HG03575 (cell line): Measurements from ENCODE around the gene LTBP4.
"Not testable (repeated sequence)": the region's sequence is repeated elsewhere in the genome, so short reads cannot be mapped to it uniquely, and the experiment has no call there.

ENCODE experiments used
- ATAC-seq: cut with Tn5 transposase; IDR thresholded peaks from one replicate; pipeline ENCODE4 v1.9.1; 2021; ENCODE audit not compliant: unreplicated experiment, insufficient number of reproducible peaks, low FRiP score; ENCODE audit errors: extremely low read depth

Gene LTBP4

DNA sequence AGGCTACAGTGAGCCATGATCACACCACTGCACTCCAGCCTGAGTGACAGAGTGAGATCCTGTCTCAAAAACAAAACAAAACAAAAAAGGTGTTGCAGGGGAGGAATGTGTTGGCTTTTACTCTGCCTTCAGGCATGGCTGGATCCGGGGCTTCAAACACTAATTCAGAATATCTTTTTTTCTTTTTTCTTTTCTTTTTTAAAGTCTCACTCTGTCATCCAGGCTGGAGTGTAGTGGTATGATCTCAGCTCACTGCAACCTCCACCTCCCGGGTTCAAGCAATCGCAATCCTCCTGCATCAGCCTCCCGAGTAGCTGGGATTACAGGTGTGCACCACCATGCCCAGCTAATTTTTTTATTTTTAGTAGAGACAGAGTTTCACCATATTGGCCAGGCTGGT is 9.4 kb upstream of the LTBP4 start:
- ATAC-seq = not testable (repeated sequence)

DNA sequence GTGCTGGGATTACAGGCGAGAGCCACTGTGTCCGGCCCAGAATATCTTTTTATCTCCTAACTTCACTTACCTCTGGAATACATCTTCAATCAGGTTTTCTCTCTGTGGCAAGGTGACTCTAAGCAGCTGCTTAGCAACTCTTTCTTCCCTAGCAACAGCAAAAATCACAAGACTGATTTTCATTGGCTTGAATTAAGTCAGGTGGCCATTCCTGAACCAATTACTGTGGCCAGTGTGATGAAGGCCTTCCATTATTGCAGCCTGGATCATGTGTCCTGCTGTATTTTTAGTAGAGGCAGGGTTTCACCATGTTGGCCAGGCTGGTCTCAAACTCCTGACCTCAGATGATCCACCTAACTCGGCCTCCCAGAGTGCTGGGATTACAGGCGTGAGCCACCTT is 9.0 kb upstream of the LTBP4 start:
- ATAC-seq = no peak

DNA sequence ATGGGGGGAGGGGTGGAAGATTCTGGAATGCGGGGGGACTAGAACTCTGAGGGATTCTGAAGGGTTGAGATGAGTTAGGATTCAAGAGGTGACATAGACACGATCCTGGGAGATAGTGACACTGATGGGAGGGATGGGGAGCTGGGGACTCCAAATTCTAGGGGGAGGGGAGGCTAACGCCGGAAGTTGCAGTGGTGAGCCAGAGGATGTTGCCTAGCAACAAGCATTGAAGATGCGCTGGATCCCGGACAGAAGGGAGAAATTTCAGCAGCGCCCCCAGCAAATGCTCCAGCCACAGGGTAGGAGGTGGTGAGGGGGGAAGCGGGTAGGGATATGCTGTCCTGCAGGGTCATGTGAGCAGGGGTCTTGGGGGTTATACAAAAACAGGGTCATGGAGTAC is 6.9 kb upstream of the LTBP4 start:
- no peak for ATAC-seq

DNA sequence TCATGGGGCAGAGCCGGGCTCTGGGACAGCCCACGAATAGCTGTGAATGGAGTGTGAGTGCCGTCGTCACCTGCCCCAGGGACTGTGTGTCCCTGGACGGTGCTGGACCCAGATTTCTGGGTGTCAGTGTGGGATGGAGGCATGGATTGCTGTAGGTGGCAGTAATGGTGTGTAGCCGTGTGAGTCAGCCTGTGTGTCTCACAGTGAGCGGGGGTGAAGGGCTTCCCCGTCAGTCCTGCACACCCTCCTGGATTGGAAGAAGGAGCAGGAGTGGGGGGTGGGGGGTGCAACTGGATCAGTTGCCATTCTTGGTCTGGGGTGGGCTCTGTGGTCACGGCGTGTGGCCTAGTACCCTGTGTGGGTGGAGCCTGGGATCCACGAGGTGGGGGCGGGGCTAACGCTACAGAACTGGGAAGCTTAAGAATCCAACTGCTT is 6.5 kb upstream of the LTBP4 start:
- ATAC-seq = no peak

DNA sequence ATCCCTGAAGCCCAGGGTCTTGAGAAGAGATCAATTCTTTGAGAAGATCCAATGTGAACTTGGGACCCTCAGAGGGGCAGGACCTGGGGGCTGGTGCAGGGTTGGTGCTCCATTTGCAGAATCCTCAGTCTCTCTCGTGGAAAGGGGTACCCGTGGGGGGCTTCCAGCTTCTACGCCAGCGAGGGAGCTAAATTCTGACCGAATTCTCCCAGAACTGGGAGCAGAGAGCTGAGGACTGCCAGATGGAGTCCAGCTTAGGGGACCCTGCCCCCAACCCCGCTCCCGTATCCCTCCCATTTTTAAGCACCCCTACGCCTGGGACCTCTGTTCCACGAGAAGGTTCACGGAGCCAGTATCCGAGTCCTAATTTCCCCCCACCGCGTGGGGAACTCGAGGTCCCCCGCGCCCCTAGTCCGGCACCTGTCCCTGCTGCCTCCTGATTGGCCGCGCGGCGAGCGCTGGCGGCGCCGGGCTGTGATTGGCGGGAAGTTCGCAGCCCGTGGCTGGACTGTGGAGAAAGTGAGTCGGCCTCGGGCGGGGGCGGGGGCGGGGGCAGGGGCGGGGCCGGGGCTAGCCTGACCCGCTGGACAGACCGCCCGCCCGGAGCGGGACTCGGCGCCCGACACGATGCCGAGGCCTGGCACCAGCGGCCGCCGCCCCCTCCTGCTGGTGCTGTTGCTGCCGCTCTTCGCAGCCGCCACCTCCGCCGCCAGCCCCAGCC is 4.4 kb upstream of the LTBP4 start:
- ATAC-seq = no peak

DNA sequence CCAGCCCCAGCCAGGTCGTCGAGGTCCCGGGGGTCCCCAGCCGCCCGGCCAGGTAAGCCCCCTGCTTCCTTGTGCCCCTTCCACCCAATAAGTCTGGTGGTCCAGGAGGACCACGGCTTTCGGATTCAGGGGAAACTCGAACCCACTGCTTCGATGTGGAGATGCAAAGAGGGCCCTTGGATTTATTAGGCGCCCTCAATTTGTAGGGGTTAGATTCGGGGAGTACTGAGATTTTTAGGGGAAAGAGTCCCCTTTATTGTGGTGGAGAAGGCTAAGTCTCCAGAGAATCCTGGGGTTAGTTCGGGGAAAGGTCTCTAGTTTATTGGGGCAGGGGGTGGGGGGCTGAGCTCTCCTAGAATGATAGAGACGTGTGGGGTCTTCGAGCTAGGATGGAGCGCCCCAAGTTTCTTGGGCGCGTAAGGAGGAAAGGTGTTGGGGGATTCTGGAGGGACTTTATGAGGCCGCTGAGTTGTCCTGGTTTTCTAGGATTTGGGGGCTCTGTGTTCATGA is 3.8 kb upstream of the LTBP4 start:
- ATAC-seq = no peak

DNA sequence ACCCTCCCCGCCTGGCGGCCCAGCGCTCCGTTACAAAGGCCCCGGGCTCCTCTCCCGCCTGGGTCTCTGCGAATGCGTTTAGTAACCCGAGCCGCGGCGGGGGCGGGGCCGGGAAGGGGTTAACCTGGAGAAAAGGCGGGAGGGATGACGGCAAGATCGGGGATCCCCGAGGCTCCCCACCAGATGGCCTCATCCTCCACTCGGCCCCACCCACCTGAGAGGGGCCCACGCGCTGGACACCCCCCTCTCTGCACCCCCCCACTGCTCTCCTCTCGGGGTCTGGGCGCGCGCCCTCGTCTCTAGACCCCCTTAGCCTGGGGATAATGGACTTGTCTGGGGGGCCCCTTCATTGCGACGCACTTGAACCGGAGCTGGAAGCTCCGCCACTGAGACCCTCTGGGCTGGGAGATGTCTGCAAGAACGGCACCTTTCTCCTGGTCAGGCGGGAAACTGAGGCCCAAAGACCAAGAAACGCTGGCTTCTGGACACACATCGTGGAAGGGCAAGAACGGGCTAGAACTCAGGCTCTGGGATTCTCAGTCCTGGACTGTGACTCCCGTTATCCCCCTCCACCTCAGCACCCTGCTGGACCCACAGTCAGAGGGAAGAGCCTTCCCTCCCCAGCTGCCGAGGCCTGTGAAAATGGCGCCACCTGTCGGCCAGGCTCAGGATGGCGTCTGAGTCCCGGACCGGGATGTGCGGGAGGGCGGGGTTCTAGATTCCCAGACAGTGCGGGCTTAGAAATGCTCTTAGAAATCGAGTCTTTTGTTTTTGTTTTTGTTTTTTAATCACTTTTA is 2.9 kb upstream of the LTBP4 start:
- no peak for ATAC-seq

DNA sequence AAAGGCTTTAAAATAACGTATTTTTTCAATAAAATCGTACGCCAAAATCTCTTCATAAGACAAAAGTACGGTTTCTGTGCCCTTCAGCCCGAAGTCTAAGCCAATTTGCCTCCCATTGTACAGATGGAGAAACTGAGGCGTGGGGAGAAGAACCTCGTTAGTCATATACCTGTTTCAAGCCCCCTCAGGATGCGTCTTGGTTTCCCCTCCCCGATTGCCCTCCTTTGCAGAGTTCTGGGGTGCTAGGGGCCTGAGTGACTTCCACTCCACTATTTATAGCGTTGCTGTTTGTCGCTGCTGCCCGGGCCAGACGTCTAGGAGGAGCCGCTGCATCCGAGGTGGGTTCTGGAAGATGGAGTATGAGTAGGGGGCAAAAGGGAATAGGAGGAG is 2.3 kb upstream of the LTBP4 start:
- no peak for ATAC-seq

DNA sequence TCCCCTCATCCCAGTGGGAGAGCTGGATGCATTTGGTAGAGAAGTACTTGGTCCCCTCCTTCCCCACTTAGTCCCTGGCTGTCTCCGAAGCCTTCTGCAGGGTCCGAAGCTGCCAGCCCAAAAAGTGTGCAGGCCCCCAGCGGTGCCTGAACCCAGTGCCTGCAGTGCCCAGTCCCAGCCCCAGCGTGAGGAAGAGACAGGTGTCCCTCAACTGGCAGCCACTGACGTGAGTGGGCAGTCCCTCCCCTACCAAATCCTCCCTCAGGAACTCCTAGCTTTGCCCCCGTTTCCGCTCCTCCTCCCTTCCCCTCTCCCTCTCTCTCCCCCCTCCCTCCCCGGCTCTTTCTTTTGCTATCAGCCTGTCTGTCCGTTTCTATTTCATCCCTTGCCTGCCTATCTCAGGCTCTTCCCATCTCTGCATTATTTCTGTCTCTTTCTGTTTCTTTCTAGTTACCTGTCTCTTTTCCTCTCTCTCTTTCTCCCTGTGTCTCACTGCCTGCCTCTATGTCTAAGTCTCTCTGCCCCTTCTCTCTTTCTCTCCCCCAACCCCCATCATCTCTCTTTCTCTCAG is 1.8 kb upstream of the LTBP4 start:
- ATAC-seq = no peak

DNA sequence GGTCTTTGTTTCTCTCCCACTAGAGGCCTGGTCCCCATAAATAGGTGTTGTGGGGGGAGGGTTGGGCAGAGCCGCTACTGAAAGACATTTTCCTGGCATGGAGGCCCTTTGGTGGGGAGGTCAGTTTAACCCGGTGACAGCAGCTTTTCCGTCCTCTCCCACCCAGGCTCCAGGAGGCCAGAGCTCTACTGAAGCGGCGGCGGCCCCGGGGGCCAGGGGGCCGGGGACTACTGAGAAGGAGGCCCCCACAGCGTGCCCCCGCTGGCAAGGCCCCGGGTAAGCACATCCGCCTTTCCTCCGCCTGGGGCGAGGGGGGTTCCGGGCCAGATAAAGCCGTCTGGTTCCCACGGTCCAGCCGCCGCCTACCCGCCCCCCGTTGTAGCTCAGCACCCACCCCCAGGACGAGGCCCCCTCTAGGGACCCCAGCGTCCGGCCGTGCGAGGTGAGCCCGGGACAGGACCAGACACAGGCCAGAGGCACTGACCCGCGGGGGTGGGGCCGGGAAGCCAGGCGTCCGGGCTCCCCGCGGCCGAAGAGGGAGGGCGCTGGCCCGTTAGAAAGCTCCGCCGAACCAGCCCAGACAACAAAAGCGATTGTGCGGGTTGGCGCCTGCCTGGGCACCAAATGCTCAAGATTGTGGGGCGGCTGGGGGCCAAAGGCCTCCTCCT is 1.1 kb upstream of the LTBP4 start:
- no peak for ATAC-seq

DNA sequence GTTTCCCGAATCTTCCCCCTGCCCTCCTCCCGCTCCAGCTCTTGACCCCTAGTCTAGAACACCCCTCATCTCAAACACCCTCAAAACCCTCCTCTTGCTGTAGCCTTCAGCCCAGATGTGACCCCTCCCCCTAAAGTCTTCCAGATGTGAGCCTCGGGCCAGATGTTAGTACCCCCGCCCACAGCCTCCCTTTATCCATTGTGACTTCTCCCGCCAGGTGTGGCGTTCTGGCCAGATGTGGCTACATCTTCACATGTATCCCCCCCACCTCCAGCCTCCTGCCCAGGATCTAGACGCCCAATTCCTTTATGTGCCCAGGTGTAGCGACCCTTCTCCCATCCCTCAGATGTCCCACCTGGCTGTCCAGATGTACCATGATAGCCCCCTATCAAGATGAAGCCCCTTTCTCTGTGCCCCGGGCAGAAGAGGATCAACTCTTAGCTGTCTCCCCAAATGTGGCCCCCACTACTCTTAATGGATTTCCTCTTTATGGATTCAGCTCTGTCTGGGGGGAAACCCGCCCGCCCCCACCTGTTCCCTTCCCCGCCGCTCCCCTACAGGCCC is 517 bp upstream of the LTBP4 start:
- ATAC-seq = no peak

DNA sequence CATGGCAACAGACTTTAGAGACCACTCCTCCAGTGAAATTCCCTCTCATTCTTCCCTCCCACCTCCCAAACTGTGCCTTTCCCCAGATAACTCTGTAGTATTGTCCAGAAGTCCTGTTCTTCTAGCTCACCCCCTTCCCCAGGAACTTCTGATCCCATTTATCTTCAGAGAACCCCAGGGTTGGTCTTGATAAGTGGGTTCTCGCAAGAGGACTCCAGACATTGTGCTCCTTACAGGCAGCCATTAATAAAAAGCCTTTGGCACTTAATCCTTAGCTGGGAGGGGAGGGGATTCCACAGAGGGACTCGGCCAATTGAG is 1.9 kb downstream of the LTBP4 start:
- no peak for ATAC-seq

DNA sequence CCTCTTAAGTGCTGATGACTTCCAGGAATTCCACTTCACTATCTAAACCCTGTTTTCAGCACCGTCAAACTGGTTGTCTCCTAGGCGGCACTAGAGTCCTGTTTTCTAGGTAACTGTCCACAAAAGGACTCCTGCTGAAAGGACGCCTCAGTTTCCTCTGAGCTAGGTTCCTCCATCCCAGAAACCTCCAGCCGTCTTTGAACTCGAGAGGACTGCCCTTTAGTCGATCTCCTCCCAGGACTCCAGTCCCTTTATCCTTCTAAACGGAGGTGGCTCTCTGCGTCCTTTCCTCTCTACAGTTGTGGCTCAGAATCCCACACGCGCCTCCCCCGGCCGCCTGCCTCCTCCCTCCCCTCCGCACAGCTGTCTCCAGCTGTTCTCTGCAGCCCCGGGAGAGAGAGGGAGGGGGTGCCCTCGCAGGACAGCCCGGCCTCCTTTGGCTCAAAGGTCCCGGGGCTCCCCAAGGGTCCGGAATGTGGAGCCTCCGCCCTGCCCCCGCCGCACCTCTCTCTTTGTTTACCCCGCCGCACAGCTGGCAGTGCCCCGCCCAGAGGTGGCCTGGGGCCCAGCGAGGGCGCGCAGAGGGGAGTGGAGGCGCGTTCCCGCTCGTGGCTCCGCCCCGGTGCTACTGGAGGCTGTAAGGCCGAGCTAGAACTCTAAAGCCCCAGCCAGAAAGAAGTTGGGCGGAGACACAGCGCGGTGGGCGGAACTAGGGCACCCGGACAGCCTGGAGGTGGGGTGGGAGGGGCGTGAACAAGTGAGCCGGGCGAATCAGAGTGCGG is 2.4 kb downstream of the LTBP4 start:
- ATAC-seq = peak; percentile 43

DNA sequence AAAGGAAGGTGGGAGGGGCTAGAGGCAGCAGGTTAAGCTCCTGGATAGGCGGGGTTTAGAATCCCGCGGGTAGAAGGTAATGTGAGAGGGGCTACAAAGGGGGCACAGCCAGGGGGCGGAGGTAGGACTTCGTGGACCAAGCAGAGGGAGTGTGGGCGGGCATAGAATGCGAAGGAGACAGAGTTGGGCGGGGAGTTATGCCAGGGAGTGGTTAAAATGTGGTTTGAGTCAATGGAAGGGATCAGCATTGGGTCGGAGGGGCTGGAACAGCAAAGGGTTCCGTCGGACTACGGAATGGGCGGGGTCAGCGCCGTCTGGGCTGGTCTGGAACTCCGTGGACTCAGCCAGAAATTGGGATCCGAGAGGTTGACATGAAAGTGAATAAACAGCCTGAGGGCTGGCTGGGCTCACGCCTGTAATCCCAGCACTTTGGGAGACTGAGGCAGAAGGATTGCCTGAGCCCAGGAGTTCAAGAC is 3.0 kb downstream of the LTBP4 start:
- ATAC-seq = no peak

DNA sequence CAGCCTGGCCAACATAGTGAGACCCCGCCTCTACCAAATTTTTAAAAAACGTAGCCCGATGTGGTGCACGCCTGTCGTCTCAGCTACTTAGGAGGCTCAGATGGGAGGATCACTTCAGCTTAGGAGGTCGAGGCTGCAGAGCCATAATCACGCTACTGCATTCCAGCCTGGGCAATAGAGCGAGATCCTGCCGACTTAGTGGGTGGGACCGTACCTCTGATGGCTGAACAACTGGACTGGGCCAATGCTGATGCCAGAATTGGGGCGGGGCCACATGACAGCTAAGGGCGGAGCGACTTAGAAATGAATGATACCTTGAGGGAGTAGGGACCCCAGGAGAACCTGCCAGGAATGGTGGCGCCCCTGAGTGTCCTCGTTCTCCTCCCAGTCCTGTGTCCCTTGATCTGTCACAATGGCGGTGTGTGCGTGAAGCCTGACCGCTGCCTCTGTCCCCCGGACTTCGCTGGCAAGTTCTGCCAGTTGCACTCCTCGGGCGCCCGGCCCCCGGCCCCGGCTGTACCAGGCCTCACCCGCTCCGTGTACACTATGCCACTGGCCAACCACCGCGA is 3.6 kb downstream of the LTBP4 start:
- no peak for ATAC-seq

DNA sequence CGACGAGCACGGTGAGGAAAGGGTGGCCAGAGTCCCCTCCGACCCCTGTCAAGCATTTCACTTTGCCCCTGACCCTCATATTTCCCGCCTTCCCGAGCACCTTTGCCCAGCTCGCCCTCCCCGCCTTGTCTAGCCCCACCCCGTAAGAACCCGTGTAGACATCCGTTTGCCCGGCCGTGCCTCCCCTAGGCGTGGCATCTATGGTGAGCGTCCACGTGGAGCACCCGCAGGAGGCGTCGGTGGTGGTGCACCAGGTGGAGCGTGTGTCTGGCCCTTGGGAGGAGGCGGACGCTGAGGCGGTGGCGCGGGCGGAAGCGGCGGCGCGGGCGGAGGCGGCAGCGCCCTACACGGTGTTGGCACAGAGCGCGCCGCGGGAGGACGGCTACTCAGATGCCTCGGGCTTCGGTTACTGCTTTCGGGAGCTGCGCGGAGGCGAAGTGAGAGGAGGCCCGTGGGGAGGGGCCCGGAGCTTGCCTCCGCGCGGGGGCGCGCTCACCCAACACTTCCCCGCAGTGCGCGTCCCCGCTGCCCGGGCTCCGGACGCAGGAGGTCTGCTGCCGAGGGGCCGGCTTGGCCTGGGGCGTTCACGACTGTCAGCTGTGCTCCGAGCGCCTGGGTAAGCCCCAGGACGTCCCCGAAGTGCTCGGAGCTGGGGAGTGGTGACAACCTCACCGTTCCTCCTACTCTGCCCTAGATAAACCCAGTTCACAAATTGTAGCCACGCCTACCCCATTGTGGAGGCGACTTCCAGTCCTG is 4.2 kb downstream of the LTBP4 start:
- ATAC-seq = no peak

DNA sequence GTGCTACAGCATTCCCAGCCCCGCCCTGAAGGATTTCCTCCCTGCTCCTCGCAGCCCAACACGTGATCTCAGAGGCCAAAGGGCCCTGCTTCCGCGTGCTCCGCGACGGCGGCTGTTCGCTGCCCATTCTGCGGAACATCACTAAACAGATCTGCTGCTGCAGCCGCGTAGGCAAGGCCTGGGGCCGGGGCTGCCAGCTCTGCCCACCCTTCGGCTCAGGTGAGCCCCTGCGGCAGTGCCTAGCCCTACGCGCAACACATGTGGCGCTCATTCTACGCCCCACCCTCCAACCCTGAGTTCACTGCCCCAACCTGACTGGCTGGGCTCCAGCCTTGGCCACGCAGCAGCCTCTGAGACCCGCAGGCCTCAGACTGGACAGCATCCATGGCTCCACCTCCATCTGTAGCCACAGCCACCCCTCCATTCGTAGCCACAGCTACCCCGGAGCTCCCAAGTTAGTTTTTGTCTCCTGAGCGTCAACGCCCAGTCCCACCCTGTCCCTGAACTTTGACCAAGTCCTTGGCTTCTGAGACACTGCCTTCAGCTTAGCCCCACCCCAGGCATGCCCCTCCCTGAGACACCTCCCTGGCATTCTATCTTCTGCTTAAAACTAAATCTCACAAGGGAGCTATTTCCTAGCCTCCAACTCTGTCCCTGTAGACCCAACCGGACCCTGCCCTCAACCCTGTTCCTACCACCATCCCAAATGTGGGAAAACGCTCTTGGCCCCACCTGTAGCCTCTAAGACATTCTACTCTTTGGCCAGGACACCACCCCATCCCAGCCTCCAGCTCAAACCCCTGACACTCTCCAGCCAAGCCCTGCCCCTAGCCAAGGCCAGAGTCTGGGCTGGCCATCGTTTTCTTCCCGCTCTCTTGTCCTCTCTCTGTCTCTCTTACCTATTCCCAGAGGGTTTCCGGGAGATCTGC is 6.4 kb downstream of the LTBP4 start:
- ATAC-seq = no peak
